NCI-H146 treated with DMSO at 0.1 percent for 48 hours (cell line): ENCODE measurements around the gene SEC31A.
"Not testable (repeated sequence)": the region's sequence is repeated elsewhere in the genome, so short reads cannot be mapped to it uniquely, and the experiment has no call there.

ENCODE experiments used
- DNase-seq: peaks from one replicate; lab custom pipeline; 2025; ENCODE audit not compliant: unreplicated experiment; lab: John Stamatoyannopoulos, UW

The SEC31A gene

DNA sequence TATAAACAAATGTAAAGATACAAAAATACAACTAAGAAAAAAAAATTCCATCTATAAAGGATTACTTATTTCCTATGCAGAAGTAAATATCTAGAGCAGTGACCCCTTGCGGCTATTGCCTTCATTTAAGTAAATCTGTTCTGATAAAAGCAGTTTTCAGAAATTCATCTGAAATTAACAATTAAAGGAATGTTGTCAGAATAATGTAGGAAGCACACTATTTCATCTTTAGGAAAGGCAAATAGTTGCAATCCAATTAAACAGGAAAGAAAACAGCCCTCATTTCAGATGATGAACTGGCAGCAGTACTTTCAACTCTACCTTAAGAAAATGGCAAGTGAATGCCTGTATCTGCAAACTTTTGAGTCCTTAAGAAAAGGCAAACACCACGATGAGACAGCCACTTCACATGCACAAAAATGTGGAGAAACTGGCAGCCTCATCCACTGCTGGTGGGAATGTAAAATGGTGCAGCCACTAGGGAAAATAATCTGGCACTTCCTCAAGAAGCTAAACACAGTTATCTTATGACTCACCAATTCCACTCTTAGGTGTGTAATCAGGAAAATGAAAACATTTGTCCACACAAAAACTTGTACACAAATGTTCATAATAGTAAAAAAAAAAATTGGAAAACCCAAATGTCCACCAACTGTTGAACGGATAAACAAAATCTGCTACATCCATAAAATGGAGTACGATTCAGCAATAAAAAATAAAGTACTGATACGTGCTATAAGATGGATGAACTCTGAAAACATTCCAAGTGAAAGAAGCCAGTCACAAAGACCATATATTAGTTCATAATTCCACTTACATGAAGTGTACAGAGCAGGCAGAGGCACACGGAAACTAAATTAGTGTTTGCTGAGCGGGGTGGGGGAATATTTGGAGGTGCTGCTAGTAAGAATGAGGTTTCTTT lies 7.6 kb upstream of the SEC31A start:
- DNase-seq: no peak

DNA sequence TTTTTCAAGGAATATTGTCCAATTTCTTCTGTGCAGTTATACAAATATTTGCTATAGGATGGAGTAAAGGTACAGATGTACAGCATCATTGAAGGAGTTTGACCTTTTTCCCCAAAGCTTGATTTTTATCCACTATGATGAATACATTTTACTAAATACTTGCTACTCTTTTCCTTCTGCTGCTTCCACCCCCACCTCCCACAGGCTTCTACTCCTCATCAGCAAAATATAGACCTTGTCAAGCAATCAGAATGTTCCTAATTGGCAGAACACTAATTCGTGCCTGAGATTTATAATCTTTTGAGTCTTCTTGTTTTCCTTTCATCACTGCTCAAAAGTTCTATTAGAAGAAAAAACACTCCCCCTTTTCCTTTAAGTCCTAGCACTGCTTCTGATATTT lies 5.8 kb upstream of the SEC31A start:
- DNase-seq: no peak

DNA sequence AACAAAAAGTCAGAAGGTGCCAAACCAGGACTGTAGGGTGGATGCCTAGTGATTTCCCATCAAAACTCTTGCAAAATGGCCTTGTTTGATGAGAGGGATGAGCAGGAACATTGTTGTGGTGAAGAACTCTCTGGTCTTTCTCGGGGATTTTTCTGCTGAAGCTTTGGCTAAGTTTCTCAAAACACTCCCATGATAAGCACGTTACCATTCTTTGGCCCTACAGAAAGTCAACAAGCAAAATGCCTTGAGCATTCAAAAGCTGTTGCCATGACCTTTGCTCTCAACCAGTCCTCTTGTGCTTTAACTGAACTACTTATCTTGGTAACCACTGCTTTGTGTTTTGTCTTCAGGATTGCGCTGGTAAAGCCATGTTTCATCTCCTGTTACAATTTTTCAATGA lies 3.0 kb upstream of the SEC31A start:
- DNase-seq: no peak

DNA sequence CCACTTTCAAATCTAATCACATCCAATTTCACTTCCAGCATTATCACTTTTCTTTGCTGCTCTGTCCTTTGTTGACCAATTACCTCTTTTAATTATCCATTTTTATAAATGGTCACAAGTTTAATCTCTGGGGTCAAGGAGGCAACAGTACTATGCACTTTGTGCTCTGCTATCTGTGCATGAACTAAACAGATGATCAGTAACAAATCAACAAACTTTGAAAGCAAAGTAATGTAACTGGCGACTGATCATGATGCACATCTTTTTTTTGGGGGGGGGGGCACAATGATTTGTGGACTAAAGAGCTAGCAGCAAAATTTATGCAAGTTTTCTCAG lies 1.5 kb upstream of the SEC31A start:
- DNase-seq: no peak

DNA sequence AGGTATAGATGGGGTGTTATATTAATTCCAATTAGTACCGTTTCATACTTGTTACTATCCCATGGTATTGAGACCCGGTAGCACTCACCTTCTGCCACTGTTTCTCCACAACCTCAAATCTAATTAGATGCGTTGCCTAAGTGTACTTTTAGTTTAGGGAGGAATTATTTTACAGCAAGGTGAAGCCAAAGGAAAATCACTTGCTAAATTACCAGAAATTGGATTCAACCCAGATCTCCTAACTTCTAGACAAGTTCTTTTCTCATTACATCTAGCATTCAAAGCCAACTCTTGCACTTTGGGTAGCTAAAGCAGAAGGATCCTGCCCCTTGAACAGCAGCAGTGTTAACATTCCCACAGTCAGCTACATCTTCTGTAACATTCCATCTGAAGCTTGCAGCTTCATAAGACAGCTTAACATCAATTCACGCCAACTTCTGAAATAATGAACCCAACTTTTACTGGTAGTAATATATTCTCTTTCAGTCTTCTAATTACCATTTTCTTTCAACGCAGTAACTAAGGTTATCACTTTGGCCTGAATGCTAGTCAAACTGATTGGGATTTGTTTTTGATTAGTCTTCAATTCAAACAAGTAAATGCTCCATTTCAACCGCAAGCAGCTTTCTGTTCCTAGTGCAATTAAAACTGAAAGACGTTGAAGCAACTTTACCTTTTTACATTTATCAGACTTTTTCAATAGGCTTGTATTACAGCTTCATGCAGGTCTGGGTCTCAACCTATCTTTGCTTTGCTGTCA lies 934 bp upstream of the SEC31A start:
- no peak for DNase-seq

DNA sequence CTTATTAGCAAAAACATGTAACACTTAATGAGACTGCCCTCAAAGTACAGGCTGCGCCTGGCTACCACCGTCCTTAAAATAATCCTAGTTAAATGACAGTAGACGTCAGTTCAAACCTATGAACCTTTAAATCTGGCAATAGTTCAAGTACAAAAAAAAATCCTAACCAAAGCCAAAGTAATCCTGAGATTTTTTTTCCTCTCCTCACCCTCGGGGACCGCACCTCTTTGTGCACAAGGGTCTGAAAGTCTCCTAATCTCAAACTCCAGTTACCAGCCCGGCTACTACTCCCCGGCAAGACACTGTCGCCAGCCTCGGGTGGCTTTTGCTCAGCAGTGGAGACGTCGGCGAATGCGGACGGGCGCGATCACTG lies 439 bp downstream of the SEC31A start:
- DNase-seq: no peak

DNA sequence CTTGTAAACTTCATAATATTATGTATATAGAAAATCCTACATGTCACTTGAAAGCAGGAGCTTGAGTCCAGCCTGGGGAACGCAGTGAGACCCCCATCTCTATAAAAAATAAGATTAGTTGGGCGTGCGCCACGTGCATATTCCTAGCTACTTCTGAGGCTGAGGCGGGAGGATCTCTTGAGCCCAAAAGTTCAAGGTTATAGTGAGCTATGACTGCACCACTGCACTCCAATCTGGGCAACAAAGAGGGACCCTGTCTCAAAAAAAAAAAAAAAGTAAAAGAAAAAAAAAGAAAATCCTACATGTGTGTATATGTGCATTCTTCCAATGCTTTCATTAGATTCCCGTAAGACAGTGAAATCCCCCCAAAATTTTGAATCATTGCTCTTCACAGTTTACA lies 1.7 kb downstream of the SEC31A start:
- DNase-seq: no peak

DNA sequence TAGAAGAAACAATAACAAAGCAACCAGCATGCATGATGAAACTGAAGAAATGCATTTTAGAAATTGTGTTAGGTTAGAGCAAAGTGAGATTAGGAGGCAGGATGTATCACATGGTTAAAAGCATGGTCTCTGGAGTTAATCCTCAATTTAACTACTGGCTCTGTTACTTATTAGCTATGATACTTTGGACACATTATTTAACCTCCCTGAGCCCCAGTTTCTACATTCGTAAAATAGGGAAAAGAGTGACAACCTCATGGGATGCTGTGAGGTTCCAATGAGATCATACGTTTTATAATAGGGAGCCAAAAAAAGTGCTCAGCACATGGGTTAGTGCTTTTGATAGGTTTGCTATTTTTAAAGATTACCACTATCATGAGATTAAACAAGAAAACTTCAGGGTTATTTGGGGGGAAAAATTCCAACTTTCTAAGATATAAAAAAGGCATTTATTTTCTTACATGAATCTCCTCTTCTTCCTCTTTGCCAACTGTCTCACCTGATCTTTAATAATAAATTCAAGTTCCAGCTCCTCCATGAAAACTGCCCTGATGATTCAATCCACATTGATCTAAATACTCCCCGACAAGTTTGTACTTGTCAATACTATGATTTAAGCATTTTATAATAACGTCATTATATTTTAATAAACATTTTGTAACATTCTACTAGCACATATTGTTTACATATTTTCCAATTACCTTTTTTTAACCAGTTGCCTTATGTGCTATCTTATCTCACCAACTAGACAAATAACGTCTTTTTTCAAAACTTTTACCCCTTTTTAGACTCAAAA lies 4.6 kb downstream of the SEC31A start:
- DNase-seq: no peak

DNA sequence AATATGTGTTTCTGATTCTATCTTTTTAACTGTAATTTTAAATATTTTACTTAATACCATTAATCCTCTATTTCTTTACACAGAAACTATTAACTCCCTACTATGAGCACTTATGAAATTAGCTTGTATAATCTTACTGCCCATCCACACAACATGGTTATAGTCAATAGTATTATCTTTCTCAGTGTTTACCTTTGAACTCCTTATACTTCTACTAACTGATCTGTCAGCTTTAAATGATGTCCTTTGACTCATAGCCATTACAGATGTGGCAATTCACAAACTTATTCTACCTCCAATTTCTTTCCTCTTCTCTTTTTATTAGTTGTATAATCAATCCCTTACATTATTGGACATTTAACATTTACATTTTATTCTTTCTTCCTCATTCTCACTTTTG lies 5.5 kb downstream of the SEC31A start:
- no peak for DNase-seq

DNA sequence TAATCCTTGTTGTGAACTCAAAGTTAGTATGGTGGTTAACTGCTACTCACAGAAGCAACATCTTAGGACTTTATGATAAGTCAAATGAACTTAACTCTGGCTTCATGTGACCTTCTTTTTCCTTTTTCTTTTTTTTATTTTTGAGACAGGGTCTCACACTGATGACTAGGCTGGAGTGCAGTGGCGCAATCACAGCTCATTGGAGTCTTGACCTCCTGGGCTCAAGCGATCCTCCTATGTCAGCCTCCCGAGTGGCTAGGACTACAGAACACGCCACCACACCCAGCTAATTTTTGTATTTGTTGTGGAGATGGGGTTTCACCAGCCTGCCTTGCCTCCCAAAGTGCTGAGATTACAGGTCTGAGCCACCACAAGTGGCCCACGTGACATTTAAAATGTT lies 22.4 kb downstream of the SEC31A start:
- no peak for DNase-seq

DNA sequence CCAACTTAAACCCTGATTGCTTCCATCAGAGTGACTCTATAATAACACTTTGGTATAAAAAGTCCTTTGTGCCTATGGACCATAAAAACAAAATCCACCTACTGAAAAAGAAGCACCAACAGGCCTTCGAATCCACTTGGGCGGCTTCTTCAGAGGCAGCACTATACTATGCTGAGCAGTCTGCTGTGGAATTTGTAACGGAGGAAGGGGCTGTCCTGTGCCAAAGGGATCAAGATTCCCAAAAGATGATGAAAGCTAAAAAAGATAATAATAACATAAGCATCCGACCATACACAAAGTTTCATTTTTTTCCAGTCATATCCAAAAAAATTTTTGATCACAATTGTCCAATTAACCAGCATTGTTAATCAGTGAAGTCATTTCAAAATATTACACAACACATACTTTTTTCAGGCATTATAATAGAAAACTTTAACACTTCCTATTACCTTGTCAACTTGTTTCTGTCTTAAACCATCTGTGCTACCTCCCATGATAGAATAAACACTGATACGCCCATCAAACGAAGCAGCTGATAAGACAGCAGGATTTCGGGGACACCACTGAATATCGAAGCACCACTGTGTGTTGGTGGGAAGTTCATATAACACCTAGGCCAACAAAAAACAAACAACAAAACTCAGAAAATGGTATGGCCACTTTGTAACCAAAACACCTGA lies 24.1 kb downstream of the SEC31A start:
- no peak for DNase-seq

DNA sequence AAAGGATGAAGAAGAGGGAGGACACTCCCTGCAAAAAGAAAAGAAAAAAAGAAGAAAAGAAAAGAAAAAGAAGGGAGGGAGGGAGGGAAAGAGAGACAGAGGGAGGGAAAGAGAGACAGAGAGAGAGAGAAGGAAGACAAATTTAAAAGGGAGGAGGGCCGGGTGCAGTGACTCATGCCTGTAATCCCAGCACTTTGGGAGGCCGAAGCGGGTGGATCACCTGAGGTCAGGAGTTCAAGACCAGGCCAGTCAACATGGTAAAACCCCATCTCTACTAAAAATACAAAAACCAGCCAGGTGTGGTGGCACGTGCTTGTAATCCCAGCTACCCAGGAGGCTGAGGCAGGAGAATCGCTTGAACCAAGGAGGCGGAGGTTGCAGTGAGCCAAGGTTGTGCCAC lies 24.9 kb downstream of the SEC31A start:
- not testable (repeated sequence) for DNase-seq

DNA sequence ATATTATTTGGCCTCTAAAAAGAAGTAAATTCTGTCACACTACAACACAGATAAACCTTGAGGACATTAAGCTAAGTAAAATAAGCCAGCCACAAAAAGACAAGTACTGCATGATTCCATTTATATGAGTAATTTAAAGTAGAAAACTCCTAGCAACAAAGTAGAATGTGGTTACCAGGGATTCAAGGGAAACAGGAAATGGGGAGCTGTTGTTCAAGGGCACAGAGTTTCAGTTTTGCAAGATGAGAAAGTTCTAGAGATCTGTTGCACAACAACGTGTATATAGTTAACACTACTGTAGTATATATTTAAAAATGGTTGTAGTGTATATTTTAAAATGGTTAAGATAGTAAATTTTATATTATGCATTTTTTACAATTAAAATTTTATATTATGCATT lies 25.4 kb downstream of the SEC31A start:
- DNase-seq: no peak

DNA sequence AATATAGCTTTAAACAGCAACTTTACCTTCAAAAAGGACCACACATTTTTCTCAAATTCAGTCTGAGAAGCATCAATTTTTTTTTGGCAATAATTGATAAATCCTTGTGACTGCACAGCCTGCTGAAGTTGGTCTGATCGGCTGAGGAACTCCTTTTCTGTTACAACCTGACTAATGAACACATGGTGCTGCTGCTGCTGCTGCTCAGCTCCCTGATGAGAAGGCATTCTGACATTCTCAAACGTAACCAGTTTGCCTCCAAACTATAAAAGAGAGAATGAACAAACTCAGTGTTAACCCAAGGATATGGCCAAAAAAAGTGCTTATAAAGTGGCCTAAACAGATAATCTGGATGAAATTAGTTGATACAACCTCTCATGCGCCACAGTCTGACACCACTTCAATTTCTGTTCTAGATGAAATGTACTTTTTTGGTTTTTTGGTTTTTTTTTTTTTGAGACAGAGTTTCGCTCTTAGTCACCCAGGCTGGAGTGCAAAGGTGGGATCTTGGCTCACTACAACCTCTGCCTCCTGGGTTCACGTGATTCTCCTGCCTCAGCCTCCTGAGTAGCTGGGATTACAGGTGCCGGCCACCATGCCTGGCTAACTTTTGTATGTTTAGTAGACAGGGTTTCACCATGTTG lies 26.5 kb downstream of the SEC31A start:
- DNase-seq: no peak

DNA sequence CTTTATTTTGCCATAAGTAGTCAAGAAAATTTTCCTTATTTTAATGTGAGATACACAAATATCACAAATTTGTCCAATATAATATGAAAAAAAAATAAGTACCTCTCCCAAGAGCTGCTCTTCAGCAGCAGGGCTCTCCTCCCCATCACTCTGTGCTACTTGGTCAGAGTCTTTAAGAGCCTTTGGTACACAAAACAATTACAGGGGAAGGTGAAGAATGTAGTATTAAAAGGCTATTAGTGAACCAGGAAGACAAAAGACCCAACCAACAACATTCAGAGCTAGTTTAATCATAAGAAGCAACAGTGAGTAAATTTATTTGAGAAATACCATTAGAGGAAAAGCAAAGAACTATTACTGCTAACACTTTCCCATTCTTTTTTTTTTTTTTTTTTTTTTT lies 29.4 kb downstream of the SEC31A start:
- no peak for DNase-seq

DNA sequence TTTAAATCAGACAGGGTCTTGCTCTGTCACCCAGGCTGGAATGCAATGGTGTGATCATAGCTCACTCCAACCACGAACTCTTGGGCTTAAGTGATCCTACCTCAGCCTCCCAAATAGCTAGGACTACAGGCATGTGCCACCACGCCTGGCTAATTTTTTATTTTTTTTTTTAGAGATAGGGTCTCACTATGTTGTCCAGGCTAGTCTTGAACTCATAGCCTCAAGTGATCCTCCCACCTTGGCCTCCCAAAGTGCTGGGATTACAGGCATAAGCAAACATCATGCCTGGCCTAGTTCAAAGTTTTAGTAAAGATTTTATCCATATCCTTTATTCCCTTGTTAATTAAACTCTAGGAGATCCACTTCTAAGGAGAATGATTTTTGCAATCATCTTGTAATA lies 30.5 kb downstream of the SEC31A start:
- DNase-seq: not testable (repeated sequence)

DNA sequence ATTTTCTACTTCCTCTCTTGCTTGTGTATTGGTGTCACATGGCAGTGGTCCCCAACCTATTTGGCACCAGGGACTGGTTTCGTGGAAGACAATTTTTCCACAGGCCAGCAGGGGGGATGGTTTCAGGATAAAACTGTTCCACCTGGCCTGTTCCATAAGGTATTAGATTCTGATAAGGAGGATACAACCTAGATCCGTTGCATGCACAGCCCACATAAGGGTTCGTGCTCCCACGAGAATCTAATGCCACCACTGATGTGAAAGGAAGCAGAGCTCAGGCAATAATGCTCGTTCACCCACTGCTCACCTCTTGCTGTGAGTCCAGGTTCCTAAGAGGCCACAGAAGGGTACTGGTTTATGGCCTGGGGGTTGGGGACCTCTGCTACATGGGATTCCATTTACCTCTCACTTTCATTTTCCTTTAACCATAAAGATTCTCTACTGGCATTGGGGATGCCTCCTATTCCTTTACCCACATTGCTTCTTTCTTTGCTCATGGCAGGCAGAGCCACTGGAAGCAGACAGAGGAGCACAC lies 38.1 kb downstream of the SEC31A start:
- no peak for DNase-seq

DNA sequence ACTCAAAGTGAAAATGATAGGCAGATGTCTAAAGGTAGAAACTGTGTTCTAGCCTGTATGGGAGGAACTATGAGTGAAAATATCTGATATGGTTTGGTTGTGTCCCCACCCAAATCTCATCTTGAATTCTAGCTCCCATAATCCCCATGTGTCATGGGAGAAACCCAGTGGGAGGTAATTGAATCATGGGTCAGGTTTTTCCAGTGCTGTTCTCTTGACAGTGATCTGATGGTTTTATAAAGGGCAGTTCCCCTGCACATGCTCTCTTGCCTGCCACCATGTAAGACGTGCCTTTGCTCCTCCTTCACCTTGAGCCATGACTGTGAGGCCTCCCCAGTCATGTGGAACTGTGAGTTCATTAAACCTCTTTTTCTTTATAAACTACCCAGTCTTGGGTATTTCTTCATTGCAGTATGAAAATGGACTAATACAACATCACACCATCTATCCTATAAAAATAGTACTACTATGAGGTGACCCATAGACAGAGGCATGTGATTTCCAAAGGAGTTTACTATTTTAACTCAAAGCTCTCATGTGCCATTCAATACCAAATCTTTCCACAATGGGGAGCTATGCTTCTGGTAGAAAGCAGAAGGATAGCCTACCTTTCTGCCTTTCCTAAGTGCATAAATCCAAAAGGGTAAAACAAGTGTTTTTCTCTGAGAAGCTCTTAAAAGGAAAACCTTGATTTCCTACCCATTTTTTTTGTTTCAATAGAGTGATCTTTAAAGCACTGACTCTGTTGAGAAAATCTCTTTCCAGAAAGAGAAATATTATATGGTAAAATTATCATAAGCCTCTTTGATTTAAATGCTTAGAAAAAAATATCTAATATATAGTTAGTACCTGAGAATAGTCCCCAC lies 38.8 kb downstream of the SEC31A start:
- DNase-seq: no peak

DNA sequence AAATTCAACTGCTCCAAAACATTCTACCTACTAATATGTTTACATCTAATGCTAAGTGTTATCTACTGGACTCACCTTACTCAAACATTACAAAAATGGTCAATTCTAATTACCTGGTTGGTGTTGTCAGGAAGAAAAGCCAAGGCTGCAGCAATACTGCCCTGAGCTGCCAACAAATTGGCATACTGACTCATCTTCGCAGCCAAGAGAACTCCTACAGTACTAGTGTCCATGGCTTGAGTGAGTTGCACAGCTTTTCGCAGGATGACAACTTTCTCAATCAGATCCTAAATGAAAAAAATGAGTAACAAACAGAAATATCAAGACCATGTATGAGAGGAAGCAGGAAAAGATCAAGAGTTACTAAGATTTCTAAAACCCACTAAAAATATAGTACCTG lies 39.6 kb downstream of the SEC31A start:
- no peak for DNase-seq
